GM21390 (cell line): ENCODE measurements around the gene WDR45.
A peak's percentile ranks its signal among the peaks of the same experiment; 100 is the strongest.

Experiments
- ATAC-seq: cut with Tn5 transposase; IDR thresholded peaks from one replicate; pipeline ENCODE4 v1.9.1; 2021; ENCODE audit not compliant: unreplicated experiment

WDR45 gene

DNA sequence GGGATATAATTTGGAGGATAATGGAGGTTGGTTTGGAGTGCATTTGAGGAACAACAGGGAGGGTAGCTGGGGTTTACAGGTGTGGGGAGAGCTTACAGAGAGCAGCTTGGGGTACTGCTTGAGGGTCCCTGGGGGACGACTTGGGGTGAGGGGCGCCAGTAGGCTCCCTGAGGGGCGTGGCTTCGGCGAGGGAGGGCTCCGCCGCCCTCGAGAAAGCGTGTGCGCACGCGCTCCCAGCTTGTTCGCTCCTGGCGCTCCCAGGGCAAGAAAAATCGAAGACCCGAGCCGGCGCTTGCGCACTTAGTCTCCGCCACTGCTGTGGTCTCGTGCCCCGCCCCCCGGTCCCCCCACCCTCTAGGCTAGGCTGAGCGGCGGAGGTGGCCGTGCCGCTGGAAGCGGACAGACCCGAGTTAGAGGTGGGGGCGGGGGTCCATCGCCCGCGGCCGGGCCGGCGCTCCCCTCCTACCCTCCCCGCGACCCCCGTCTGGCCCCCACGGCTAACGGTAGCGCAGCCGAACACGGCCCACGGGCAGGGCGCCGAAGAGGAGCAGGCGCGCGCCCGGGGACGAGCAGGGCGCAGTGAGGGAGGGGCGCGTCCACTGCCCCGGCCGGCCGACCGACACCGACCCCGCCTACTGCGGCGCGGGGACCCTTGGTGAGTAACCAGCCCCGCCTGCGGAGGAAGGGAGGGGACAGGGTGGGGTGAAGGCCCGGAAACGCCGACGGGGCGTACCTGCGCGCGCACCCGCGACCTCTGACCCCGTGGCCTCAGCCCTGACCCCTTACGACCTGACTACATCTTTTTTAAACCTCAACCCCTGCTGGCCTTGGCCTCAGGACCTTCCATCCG, 26.2 kb downstream of the WDR45 start:
- ATAC-seq = no peak

DNA sequence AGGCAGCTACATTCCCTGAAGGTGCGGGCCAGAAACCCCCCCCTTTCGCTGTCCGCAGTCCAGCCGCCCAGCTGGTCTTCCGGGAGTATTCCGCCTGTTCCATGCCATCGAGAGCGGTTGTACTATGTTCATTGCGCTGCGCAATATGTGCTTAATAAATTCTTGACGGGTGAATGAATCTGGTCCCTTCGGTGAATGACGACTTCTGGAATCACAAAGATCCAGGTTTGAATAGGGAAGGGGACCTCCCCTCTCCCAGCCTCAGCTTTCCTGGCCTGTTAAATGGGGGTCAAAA, 35.8 kb downstream of the WDR45 start:
- ATAC-seq = no peak

DNA sequence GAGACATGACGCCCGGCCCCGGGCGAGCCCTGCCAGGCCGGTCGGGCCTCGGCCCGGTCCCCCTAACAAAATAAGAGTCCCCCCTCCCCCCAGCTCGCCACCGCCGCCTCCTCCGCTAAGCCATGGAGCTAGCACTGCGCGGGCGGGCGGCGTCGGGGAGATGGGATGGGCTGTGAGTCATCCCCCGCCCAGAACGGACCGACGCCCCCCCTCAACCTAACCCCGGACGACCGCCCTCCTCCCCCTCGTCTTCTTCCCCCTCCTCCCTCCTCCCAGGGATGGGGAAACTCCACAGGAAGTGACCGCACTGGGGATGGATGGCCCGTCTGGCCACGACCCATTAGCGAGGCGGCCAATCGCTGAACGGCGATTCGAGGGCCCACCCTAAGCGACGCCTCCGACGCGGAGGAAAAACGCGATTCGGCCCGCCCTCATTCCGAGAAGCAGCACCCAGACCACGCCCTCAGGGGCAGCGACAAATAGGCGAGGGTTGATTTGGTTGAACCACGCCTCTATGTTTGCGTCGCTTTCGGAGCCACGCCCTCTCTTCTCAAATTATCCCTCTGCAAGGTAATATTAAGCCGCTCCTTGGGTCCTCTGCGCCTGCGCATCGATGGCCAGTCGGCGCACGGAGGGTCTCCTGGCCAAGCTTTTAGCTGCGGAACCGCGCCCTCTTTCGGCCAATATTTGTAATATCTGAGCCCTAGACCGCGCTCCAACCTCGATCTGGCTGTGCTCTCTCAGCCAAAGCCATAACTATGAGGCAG, 36.3 kb downstream of the WDR45 start, which contains the start of gene TFE3:
TFE3 (minus strand) TSS at position 138 of the 767 bp plus-strand sequence; CDS start at position 7, 131 bp downstream.
- peak; percentile 90 for ATAC-seq

DNA sequence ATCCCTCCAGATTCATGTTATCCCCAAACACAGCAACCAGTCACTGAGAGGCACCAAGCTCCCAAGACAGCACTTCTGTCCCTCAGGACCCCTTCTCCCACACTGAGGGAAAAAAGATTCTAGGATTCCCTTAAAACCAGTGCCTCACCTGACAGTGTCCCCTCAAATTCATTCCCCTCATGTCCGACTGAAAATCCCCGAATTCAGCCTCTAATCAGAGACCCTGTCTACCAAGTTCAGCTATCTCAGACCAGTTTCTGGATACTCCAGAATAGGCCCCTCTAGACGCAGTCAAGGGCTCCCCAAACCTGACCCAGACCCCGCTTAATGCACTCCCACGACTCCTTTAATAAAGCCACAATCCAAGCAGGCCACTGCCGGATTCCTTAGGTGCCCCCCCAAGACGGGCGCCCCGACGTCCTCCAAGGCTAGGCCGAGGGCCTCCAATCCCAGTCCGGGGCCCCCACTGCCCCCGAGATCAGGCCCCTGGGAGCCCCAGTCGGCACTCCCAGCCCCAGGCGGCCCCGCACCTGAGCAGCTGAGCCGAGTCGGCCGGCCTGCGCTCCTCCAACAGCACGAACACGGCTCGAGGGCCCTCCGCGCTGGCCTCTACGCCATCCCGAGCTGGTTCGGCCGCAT, 37.0 kb downstream of the WDR45 start:
- ATAC-seq = no peak

DNA sequence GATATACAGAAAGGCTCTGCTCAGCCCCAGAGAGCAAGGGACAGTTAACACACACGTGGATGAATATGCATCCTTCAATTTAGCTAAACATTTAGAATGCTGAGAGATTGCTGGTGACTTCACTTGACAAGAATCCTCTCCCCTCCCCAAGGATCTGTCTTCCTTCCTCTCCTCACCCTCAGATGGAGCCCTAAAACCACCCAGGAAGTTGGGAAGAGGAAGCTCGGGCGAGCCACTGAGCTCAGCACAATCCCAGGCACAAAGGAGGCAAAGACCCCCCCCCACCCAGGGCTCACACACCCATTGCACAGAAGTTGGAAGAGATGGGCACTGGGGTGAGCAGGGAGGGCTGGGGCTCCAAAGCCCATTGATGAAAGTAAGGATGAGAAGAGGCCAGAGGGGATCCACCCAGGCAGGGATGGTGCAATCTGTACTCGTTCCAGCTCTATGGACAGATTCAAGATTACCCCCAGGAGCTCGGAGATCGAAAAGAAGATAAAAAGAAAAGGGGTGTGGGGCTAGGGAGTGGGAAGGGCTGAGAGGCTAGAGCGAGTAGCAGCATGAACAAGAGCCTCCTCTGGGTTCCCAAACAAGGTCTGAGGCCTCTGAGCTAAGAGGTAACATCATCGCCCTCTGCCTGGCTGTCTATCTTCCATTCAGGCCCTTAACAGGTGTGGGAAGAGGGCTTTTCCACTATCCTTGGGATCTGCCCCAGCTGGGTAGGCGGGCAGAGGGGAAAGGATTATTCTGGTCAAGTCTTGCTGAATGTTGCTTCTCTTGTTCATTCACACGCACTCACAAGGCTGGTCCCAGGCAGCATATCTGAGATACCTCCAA, 37.7 kb downstream of the WDR45 start:
- ATAC-seq = no peak

DNA sequence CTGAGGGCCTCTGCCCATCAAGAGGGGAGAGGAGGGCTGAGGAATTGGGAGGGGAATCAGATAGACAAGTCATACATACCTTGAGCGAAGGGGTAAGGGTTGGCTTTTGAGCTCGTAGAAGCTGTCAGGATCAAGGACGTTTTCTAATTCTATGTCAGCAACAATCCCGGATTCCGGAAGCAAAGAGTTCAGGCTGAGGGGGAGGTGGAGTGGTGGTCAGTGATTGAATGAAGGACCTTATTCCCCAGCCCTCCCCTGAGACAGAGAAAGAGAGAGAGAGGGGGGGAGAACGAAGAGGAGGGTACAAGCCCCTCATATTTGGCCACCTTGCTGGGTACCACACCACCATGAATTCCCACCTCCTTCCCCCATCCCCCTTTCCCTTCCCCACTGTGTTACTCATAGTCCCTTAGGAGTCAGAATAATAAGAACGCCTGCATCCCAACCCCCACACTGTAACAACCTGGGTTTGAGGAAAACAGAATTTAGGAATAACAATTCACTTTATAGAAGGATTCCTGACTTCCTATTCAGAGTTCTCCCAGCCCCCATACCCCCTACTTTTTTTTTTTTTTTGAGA, 39.2 kb downstream of the WDR45 start:
- no peak for ATAC-seq

DNA sequence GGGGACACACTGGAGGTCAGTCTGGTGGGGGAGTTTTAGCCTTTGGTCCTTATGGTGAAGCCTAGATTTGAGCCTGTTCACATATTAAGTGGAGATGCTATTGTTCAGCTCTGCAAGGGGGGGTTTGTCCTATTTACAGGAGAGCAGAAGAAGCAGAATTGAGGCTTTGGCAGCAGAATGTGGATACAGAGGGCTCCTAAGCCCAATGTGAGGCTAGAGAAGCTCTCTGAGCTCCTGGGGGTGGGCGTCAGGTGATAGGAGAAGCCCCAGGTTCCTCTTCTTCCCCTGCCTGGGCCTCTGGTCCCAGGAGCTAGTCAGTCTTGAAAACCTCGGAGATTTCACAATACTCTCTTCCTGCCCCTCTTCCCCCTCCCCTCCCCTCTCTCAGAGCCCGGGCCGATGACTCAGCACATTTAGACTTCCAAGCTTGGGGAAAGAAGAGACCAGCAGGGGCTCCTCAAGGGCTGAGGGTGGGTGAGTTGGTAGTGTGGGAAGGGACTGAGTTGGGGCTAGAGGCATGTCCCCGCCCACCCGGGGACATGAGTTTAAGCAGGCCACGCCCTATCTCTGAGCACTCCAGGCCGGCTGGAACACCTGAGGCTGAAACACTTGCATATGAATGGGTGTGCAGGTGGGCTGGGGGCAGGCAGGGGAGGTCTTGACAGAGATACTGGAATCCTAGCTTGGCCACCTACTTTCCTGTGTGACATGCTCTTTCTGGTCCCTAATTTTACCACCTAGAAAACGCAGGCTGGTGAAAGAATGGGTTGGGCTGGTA, 39.9 kb downstream of the WDR45 start:
- ATAC-seq = no peak

DNA sequence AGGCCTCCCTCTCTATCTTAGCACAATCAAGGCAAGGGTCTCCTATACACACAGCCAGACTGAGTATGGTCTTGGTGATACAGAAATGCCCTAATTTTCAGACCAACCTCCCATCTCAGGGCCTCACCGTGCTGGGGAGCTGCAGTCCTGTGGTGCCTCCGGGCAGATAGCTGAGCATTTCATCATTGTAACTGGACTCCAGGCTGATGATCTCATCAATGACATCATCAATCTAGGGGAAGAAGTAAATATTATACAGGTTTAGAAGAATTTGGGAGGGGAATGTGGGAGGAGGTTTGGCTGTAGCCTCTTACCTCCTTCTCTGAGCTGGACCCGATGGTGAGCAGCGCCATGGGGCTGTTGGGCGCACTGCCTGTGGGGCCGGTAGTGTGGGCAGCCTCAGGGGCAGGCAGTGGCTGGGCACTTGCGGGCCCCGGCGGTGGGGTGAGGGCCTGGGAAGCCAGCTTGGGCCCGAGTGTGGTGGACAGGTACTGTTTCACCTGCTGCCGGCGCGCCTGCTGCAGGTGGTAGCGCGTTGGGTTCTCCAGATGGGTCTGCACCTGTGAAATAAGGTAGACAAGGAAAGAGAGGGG, 41.7 kb downstream of the WDR45 start:
- ATAC-seq = no peak

DNA sequence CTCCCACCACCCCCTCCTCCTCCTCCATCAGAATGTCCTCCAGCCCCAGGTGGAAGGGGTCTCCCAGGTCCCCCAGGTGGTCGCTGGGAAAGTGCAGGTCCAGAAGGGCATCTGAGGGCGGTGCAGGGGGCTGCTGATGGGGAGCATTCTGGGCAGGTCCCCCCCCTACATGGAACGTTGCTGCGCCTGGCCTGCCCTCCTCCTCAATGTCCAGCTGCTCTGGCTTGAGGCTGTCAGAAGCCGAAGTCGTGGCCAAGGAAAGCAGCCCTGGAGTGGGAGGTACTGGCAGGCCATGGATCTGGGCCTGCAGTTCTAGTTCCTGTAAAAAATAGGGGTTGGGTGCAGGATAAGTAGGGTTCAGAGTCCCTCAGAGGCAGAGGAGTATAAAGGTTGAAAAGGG, 49.4 kb downstream of the WDR45 start:
- no peak for ATAC-seq

DNA sequence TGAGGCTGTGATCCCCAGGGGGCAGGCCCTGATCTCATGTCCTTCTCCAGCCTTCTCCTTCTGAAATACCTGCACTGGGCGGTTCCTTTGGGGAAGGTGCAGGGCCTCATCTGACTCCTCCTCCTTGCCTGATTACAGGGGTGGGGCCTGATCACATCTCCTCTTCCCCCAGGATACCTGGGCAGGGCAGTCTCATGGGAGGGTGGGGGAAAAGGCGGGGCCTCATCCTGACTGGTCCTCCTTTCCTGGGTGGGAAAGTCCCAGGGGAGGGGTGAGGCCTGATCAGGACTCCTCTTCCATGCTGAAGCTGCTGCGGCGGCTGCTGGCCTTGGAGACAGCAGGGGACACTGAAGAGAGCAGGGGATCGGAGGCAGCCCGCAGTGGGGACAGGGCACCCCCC, 49.8 kb downstream of the WDR45 start:
- ATAC-seq = no peak
